Keratinocyte (primary cell): ENCODE data around the gene RGS8.

Source experiments
- CTCF ChIP-seq, 3 experiments: IDR thresholded peaks in 1 of 3; conservative IDR thresholded peaks in 1 of 3; optimal IDR thresholded peaks in 1 of 3; 2 replicates in 2 of 3; 3 replicates in 1 of 3; pipeline versions ENCODE3 to v1.5.1; 2011; ENCODE audit warnings: low read length in 3 of 3, mild to moderate bottlenecking in 3 of 3, moderate library complexity in 2 of 3, control low read depth in 1 of 3, inconsistent platforms in 1 of 3; ENCODE audit not compliant: insufficient read depth in 2 of 3; ENCODE audit errors: extremely low read depth in 1 of 3
- EZH2 ChIP-seq: IDR thresholded peaks from one replicate; pipeline ENCODE4 v1.6.1; 2012; ENCODE audit warnings: inconsistent platforms, mild to moderate bottlenecking, low read length, moderate library complexity

DNA sequence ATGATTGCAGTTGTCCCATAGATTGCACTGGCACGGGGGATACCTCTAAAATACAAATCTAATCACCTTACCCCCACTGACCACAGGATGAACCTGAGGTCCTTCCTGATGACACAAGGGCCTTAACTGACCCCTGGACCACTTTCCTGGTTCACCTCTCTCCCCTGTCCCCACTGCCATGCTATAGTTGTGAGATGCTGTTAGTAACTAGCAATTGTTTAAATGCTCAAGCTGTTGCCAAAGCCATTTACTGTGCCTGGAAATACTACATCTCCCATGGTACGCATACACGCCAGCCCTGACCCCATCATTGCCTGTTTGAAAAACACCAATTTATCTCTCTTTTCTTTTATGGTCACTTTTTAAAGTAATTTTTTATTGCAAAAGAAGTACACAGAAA is 29.1 kb upstream of the RGS8 start:
- TF ChIP-seq CTCF (optimal IDR thresholded peaks at IDR 0.05 in 1 of 3, IDR thresholded peaks at IDR 0.05 in 1 of 3, conservative IDR thresholded peaks at IDR 0.05 in 1 of 3; ENCODE audit: extremely low read depth in 1 of 3, insufficient read depth in 2 of 3, low read length in 3 of 3) = no peak
- TF ChIP-seq EZH2 = no peak
